Left hindlimb (tissue), 1 donor: ENCODE data around the gene RFX3.
A peak's percentile ranks its signal among the peaks of the same experiment; 100 is the strongest.

ENCODE experiments used
- DNase-seq: peaks from one replicate; pipeline ENCODE4 v3.0.0-alpha.2; 2018

RFX3 gene

GRCh38 chr9:3191715-3192114 lies 334.1 kb downstream of the RFX3 start:
- no peak for DNase-seq

- DNase-seq: no peak
Observed at GRCh38 chr9:3189113-3189861, 336.5 kb downstream of the RFX3 start.

- DNase-seq: no peak
Observed at GRCh38 chr9:3186751-3187150, 339.1 kb downstream of the RFX3 start.

- peak; percentile 54 for DNase-seq
Observed at GRCh38 chr9:3181049-3181953, 344.5 kb downstream of the RFX3 start.

GRCh38 chr9:3180696-3181048 lies 345.1 kb downstream of the RFX3 start:
- DNase-seq: no peak

GRCh38 chr9:3179711-3180110 lies 346.1 kb downstream of the RFX3 start:
- no peak for DNase-seq

- no peak for DNase-seq
Observed at GRCh38 chr9:3177936-3178335, 347.9 kb downstream of the RFX3 start.

- DNase-seq: no peak
Observed at GRCh38 chr9:3177146-3177761, 348.5 kb downstream of the RFX3 start.

GRCh38 chr9:3173374-3173773 lies 352.4 kb downstream of the RFX3 start:
- DNase-seq: no peak

- no peak for DNase-seq
Observed at GRCh38 chr9:3170819-3171218, 355.0 kb downstream of the RFX3 start.
